SK-N-SH treated with all-trans-retinoic acid at 6 μM for 48 hours (cell line): ENCODE measurements around the gene ZNF24.

ENCODE experiments used
- ARNTL ChIP-seq: fragments of 450-650 bp; formaldehyde crosslinking; IDR thresholded peaks from 2 replicates; pipeline ENCODE4 v1.5.0; 2020; ENCODE audit warnings: low read depth, mild to moderate bottlenecking, moderate library complexity, borderline replicate concordance
- CSDC2 ChIP-seq: fragments of 250-450 bp; sonication (Bioruptor Pico); IDR thresholded peaks from 2 replicates; pipeline ENCODE4 v1.5.0; 2020; ENCODE audit warnings: mild to moderate bottlenecking, moderate library complexity
- OSR1 ChIP-seq: fragments of 250-450 bp; sonication (Bioruptor Pico); IDR thresholded peaks from 2 replicates; pipeline ENCODE4 v1.8.0; 2022; ENCODE audit warnings: moderate library complexity, mild to moderate bottlenecking, inconsistent platforms
- PATZ1 ChIP-seq: fragments of 250-450 bp; sonication (Bioruptor Pico); IDR thresholded peaks from 2 replicates; pipeline ENCODE4 v1.8.0; 2020; ENCODE audit warnings: mild to moderate bottlenecking, moderate library complexity, borderline replicate concordance
- TCF4 ChIP-seq: fragments of 250-450 bp; sonication (Bioruptor Pico); IDR thresholded peaks from 2 replicates; pipeline ENCODE4 v1.8.0; 2021; ENCODE audit warnings: mild to moderate bottlenecking, moderate library complexity, borderline replicate concordance
- TOX ChIP-seq: fragments of 250-450 bp; sonication (Bioruptor Pico); IDR thresholded peaks from 2 replicates; pipeline ENCODE4 v1.8.0; 2021; ENCODE audit warnings: mild to moderate bottlenecking, moderate library complexity, borderline replicate concordance
- TSHZ2 ChIP-seq: fragments of 250-450 bp; sonication (Bioruptor Pico); IDR thresholded peaks from 2 replicates; pipeline ENCODE4 v1.5.0; 2020; ENCODE audit warnings: mild to moderate bottlenecking, moderate library complexity
- ZC3H10 ChIP-seq: fragments of 250-450 bp; sonication (Bioruptor Pico); IDR thresholded peaks from 2 replicates; pipeline ENCODE4 v1.5.1; 2021; ENCODE audit warnings: mild to moderate bottlenecking, moderate library complexity
- ZFP3 ChIP-seq: fragments of 250-450 bp; sonication (Bioruptor Pico); IDR thresholded peaks from 2 replicates; pipeline ENCODE4 v1.5.0; 2020; ENCODE audit warnings: mild to moderate bottlenecking, moderate library complexity
- ZFP30 ChIP-seq: fragments of 450-650 bp; formaldehyde crosslinking; IDR thresholded peaks from 2 replicates; pipeline ENCODE4 v1.5.0; 2022; ENCODE audit warnings: mild to moderate bottlenecking, moderate library complexity
- ZNF70 ChIP-seq: fragments of 450-650 bp; formaldehyde crosslinking; IDR thresholded peaks from 2 replicates; pipeline ENCODE4 v1.5.0; 2020; ENCODE audit warnings: mild to moderate bottlenecking, moderate library complexity
- ZNF8 ChIP-seq: fragments of 450-650 bp; formaldehyde crosslinking; IDR thresholded peaks from 2 replicates; pipeline ENCODE4 v1.5.0; 2020; ENCODE audit warnings: mild to moderate bottlenecking, moderate library complexity

GRCh38 chr18:35324926-35325655 is 19.1 kb downstream of the ZNF24 start:
- TF ChIP-seq CSDC2 (no peak), ZNF8 (no peak), ZC3H10 (CRISPR knock-in tag) (no peak), ARNTL (CRISPR knock-in tag) (no peak), PATZ1 (no peak), TCF4 (CRISPR knock-in tag) (no peak), ZNF70 (CRISPR knock-in tag) (no peak), ZFP3 (CRISPR knock-in tag) (no peak), TSHZ2 (no peak), OSR1 (CRISPR knock-in tag) (no peak), TOX (CRISPR knock-in tag) (no peak), ZFP30 (no peak)
